Type B pancreatic cell (in vitro differentiated cells): ENCODE results near the gene EEFSEC. TPM values are rescaled to one million over a fixed set of nuclear protein-coding genes. Genes with fewer than 3 reads are reported as not detected.

Experiments used
- DNase-seq: peaks from one replicate; pipeline ENCODE4 v3.0.0; 2021; ENCODE audit warnings: mixed read lengths; ENCODE audit not compliant: unreplicated experiment; ENCODE audit errors: extremely low spot score
- H3K27ac Mint-ChIP-seq: 2 replicates; pipeline ENCODE4 v1.8.0; 2021; ENCODE audit warnings: mild to moderate bottlenecking, mixed read lengths
- H3K27me3 Mint-ChIP-seq: 2 replicates; pipeline ENCODE4 v1.8.0; 2021; ENCODE audit warnings: mixed read lengths
- H3K36me3 Mint-ChIP-seq: 2 replicates; pipeline ENCODE4 v1.8.0; 2021; ENCODE audit warnings: mixed read lengths
- H3K4me1 Mint-ChIP-seq: one replicate; pipeline ENCODE4 v1.8.0; 2021; ENCODE audit warnings: mixed read lengths; ENCODE audit not compliant: unreplicated experiment
- H3K4me3 Mint-ChIP-seq: 2 replicates; pipeline ENCODE4 v1.8.0; 2021; ENCODE audit warnings: mild to moderate bottlenecking, mixed read lengths
- H3K9me3 Mint-ChIP-seq: 2 replicates; pipeline ENCODE4 v1.8.0; 2021; ENCODE audit warnings: mixed read lengths
- total RNA-seq: library from RNA; stranded (reverse); gene quantifications from 2 replicates; pipeline ENCODE4 v1.2.1, GENCODE V29; 2021; ENCODE audit warnings: low replicate concordance
- TF ChIP-seq, protein P1 (sequence below): fragments of 200-600 bp; sonication (generic); conservative IDR thresholded peaks from 2 replicates; pipeline ENCODE4 v1.5.0; 2021; ENCODE audit warnings: antibody characterized with exemption, mild to moderate bottlenecking

The EEFSEC gene
- total RNA-seq, 1 donor from 2014 or later, result 16.6 TPM

DNA sequence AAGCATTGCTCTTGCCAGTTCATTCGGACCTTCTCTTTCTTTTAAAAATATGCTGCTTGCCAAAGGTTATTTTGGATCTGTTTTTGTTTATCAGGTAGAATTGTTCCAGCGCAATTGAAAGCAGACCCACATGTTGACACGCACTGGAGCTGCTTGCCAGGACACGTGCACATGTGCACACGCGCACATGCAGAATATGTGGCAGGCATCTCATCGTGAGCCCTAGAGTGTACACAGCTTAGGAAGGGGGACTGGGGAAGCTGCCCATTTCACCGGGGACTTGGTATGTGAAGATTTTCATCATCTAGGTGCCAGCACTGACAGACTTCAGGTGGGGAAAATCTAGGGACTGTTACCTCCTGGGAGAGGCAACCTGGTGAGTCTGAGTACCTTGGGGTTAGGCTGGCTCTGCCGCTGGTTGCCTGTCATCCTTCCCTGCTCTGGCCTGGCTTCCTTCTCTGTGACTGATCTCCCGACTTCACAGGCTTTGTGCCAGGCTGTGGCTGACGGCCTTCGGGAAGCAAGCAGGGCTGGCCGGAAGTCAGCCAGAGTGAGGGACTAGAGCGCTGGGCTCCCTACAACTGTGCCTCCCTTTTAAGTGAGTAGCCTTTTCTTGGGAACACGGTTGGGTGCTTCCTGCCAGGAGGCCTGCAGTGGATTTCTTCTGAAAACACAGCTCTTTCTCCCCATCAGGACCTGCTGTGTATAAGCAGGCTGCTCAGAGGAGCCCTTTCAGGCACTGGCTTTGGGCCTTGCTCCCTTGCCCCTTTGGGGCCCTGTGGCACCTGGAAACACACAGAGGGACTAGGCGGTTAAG is 129.3 kb downstream of the EEFSEC start:
- peak; percentile 60 for DNase-seq
- Mint-ChIP-seq H3K4me3 (no peak overlapping the region), H3K27ac (no peak overlapping the region), H3K9me3 (no peaks in the 10 kb centered on the region), H3K27me3 (no peaks in the 10 kb centered on the region), H3K36me3 (peaks cover 4% of the 10 kb centered on the region), H3K4me1 (peaks cover 57% of the 10 kb centered on the region)
- TF ChIP-seq, protein P1, sequence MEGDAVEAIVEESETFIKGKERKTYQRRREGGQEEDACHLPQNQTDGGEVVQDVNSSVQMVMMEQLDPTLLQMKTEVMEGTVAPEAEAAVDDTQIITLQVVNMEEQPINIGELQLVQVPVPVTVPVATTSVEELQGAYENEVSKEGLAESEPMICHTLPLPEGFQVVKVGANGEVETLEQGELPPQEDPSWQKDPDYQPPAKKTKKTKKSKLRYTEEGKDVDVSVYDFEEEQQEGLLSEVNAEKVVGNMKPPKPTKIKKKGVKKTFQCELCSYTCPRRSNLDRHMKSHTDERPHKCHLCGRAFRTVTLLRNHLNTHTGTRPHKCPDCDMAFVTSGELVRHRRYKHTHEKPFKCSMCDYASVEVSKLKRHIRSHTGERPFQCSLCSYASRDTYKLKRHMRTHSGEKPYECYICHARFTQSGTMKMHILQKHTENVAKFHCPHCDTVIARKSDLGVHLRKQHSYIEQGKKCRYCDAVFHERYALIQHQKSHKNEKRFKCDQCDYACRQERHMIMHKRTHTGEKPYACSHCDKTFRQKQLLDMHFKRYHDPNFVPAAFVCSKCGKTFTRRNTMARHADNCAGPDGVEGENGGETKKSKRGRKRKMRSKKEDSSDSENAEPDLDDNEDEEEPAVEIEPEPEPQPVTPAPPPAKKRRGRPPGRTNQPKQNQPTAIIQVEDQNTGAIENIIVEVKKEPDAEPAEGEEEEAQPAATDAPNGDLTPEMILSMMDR, result no peak

GRCh38 chr3:128283421-128283820 is 130.1 kb downstream of the EEFSEC start:
- peaks cover 8% of the 10 kb centered on the region for H3K36me3 Mint-ChIP-seq

GRCh38 chr3:128285042-128285966 is 132.0 kb downstream of the EEFSEC start:
- Mint-ChIP-seq H3K36me3 (peaks cover 8% of the 10 kb centered on the region), H3K4me1 (peaks cover 37% of the 10 kb centered on the region), H3K27ac (peak overlapping the region; percentile 80), H3K4me3 (no peak overlapping the region), H3K9me3 (no peaks in the 10 kb centered on the region), H3K27me3 (no peaks in the 10 kb centered on the region)
- TF ChIP-seq, protein P1, result no peak
- peak; percentile 51 for DNase-seq

More at GRCh38 chr3:128283421-128283820, 130.1 kb downstream of the EEFSEC start:
- Mint-ChIP-seq H3K27me3 (no peaks in the 10 kb centered on the region), H3K4me1 (peaks cover 49% of the 10 kb centered on the region), H3K9me3 (no peaks in the 10 kb centered on the region), H3K4me3 (no peak overlapping the region), H3K27ac (no peak overlapping the region)
- peak; percentile 31 for DNase-seq
- TF ChIP-seq, protein P1, result no peak

- no peak for DNase-seq
- TF ChIP-seq, protein P1, result no peak
- Mint-ChIP-seq H3K36me3 (peaks cover 8% of the 10 kb centered on the region), H3K27ac (peak overlapping the region; percentile 80), H3K4me3 (no peak overlapping the region), H3K4me1 (peaks cover 32% of the 10 kb centered on the region), H3K9me3 (no peaks in the 10 kb centered on the region), H3K27me3 (no peaks in the 10 kb centered on the region)
These were observed 132.7 kb downstream of the EEFSEC start for GRCh38 chr3:128285967-128286321.

- Mint-ChIP-seq H3K9me3 (no peaks in the 10 kb centered on the region), H3K4me3 (no peak overlapping the region), H3K27ac (peak overlapping the region; percentile 80), H3K4me1 (peaks cover 24% of the 10 kb centered on the region), H3K27me3 (no peaks in the 10 kb centered on the region), H3K36me3 (peaks cover 12% of the 10 kb centered on the region)
- DNase-seq, result no peak
- TF ChIP-seq, protein P1, result no peak
These were observed 133.4 kb downstream of the EEFSEC start for GRCh38 chr3:128286691-128287090.
